SKM-1 treated with dmso at 0.1 percent for 144 hours (cell line): ENCODE measurements around the gene UNC13C.

Source experiments
- DNase-seq: peaks from one replicate; lab custom pipeline; 2025; ENCODE audit not compliant: unreplicated experiment; lab: John Stamatoyannopoulos, UW

UNC13C gene

DNA sequence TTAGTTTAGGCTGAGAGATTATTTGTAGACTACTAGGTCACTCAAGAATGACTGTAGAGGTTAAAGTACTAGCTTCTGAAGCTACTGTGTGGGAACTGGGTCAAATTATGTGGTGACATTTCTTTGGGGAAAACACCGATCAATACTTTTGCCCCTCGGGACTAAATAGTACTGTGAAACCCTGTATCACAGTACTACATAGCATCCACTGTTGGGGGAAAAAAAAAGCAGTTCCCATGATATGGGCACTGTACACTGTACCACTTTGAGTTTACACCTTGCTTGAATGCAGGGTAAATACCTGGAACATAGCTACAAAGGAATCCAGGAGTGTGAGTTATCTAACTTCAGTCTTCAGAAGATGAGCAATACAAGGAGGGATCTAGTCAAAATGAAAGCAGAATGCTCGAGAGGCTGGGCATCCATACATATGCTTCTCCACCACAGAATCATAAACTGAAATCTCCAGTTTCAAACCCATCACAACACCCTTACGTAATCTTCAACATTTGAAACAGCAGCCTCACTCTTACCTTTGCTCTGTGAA lies 311.4 kb downstream of the UNC13C start:
- no peak for DNase-seq

DNA sequence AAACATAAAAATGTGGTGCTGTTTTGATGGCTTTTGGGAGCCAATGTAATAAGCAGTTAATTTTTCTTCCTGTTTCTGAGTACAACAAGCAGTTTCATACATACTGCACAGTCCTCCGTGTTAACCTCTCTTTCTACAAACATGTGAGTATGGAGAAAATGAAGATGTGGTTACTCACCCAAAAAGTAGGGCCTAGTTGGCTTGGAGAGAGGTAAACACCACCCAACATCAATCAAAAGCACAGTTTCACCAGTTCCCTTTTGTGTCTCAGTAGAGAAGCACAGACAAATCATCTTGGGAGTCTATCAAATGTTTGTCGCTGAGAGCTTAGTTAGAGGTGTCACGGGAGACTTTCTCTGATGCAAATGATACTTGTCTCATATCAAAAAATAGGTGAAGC lies 320.2 kb downstream of the UNC13C start:
- DNase-seq = no peak

DNA sequence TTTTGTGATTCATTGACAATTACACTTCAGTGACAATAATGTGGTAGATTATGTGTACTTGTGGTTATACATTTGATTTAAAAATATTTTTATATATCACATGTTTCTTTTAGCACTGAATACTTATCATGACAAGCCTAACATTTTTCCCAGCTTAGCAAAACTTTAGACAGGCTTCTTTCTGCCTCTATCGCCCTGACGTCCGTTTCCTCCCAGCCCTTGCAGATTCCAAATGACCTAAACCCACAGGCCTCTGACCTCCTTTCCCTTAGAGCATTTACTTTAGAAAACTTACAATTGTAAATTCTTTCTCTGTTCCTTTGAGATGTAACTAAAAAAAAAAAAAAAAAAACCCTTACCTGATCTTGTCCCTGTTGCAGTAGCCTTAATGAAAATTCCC lies 326.1 kb downstream of the UNC13C start:
- no peak for DNase-seq

DNA sequence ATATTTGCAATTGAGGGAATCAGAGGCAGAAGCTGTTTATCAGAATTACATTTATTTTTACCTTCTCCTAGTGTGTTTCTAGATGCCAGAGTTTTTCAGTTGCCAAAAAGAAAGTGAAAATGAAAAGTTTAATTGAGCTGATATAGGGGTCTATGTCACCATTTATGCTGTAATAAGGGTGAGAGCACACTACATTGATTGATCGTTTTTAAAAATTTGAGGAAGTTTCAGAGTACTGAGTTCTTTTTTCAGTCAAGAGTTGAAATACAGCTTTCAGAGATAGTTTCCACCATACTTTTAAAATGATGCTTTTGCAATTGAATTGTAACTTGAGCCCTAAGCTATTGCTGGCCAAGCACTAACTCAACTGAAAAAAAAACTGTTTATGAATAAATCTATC lies 326.9 kb downstream of the UNC13C start:
- DNase-seq = no peak

DNA sequence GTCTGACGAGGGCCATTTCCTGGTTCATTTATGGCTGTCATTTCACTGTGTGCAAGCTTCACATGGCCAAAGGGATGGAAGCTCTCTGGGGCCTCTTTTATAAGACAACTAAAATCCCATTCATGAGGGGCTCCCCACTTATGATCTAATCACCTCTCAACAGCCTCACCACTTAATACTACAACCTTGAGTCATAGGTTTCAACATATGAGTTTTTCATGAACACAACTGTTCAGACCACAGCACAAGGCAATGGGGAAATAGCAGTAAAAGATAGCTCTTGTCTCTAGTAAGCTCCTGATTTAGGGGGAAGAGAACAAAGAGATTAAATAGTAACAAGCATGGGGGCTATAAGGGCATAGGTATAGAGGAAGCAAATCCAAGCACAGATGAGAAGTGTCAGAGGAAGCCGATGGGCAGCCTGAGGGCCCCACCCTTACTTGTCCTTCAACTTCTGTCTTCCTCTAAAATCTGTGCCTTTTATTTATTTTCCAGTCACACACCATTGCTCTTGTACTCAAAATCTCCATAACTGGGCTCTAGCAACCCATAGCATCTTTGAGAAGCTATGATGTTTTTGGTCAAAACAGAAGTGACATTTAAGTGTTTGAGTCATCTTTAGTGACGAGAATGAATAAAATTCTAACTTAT lies 329.1 kb downstream of the UNC13C start:
- DNase-seq = no peak

DNA sequence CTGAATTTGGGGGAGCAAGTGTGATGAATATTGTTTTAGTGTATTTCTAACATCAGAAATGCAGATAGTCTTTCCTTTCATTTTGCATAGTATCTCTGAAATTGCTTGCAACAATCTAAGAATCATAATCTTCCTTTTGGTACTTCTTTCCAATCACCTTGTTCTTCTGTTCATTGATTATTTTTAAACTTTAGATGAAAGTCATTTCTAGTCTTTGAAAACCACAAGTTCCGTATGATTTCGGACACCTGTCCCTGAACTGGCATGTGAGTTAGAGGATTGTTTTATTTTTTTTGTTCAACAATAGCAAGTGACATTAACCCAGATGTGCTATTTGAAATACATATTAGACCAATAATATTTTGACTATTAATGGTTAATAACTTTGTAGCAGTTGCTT lies 329.7 kb downstream of the UNC13C start:
- DNase-seq = no peak

DNA sequence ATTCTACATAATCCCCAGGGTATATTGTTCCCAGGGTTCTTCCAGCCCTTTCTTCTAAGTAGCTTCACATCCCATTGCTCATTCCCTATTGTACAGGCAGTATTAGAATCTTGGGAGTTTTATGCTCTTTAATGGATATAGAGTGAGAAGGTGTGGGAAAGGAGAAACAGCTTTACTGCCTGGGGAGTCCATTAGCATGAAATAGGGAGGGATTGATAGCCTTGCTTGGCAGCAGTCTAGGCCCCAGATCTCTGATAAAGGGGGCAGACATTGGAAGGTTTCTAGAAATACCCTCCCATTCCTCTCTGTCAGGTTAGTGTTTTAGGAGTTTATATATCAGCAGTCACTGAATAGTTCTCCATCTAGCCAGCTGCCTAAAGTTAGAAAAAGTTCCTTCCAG lies 334.3 kb downstream of the UNC13C start:
- no peak for DNase-seq

DNA sequence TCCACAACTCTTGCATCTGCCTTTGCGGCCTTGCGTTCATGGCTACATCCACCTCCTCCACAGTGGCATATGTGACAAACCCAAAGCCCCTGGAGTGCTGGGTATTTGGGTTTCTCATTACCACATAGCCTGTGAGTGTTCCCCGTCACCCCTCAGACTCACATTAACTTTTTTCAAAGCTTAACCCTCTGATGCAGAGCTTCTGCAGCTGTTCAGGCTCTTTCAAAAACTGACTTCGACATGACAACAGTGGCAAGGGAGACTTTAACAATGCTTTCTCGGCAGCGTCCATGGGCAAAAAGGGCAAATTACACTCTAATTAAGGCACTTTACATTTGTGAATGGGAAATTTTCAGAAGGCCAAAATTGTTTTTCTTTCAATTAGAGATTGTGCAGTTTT lies 343.2 kb downstream of the UNC13C start:
- DNase-seq = no peak

DNA sequence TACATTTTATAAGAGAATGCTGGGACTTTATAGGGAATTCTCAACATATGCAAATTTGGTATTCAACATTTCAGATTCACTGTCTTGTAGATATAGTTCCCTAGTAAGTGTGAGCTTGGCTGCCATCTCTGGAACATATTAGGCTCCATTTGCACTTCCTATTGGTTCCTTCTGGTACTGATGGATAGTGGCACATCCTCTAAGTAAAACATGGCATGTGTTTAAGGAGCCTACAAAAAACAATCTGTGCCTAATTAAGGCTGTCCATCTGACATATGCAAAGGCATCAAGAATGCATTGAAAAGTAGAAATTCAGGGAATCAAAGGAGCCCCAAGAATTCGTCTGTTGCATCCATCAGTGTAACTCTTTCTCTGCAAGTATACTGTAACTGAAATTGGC lies 344.1 kb downstream of the UNC13C start:
- no peak for DNase-seq

DNA sequence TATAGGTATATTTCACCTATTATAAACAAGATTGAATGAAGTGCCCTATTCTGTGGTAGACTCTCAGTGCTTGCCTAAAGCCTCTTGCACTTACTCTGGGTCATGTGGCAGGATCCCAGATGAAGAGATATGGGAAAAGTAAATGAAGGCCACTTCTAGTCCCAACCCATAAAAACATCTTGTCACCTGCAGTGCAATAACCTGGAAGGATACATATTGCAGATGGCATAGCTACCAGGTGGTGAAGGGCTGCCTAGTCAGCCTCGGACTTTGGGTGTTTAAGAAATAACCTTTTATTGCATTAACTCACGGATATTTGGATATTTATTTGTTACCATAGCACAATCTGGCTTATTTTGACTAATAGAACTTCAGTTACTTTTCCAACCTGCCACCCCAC lies 367.1 kb downstream of the UNC13C start:
- no peak for DNase-seq

DNA sequence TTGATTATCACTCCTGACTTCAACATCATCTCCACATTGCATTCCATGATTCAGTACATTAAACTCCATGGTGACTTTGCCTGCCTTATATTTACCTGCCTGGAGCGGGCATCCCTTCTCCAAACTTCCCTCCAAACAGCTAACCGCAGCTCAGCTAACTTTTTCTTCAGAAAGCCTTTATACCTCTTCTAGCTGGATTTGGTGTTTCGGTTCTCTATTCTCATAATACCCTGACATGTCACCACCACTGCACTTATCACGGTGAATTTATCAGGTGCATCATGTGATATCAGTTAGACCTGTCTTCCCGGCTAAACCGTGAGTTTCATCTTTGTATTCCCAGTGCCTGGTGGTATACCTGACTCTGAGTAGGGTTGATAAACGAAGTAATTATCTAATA lies 367.6 kb downstream of the UNC13C start:
- DNase-seq = no peak

DNA sequence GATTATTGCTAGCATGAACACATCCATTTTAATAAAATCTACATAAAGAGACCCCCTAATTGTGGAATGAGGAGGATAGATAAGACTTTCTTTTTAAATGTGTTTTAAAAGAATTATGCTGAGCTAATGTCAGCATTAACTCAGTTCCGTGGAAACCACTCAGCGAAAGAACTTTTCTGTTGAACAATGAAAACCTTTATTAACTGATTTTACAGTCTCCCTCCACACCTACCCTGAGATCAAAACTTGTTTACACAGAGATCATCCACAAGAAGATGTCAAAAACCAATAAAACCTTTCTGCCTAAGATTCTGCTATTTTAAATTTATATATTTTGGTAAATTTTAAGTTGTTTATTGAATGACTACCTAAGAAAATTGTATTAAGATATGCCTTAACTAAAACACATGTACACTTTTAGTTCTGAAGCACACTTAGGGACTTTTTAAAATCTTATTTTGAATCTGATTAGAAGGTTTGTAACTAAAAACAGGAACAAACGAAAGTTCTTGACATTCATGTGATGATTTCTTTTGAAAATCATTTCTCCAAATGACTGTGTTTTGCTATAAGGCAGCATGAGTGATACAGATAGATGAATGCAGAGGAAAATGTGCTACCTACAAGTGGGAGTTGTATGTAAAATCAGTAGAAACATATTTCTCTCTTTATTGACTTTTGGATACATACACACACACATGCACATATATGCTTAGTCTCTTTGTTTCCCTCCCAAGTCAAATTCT lies 369.0 kb downstream of the UNC13C start:
- DNase-seq = no peak

DNA sequence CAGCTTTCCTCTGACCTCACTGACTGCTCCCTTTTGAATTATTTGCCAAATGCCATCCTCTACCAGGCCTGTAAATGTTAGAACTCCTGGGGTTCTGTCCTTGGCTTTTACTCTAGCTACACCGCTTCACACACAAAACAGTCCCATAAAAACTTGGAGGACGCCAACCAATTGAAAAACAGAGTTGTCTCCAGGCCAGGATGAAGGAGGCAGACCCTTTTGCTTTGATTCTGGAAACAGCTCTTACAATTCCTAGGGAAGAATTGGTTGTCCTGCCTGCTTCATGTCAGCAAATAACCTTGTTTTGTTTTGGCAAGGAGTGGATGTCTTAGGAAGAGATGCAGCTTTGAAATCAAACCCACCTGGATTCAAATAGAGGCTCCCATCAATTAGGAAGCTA lies 375.5 kb downstream of the UNC13C start:
- DNase-seq = no peak

DNA sequence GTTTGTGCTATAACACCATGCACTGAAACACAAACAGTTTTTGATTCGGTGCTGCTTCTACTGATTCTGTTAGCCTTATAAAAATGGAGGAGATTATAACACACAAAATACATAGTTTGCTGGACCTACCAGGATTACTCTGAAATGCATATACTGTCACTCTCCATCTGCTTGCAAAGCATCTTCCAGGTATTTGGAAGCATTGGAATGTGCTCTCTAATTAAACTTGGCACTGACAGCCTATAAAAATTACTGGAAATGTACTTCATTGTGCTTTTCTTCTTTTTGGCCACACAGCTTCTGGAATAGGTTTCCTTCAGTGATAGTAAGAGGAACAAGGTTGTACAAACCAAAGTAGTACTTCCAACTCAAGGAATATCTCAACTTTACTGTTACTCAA lies 376.1 kb downstream of the UNC13C start:
- no peak for DNase-seq

DNA sequence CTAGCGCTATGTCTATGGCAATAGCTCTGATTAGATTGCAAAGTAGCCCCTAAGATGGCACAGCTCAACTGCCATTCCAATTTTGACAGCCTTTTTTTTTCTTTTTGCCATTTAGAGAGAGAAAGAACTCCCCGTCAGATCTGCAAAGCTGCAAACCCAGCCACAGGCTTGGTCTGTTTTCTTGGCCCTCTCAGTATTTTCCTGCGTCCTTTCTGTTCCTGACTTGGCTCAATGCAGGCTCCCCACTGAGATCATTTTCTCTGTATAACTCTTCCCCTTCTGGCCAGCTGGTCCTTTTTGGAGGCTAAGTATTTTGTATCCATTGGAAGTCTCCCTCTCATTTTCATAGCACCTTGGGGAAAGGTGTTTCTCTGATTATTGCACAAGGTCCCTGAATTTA lies 386.7 kb downstream of the UNC13C start:
- no peak for DNase-seq

DNA sequence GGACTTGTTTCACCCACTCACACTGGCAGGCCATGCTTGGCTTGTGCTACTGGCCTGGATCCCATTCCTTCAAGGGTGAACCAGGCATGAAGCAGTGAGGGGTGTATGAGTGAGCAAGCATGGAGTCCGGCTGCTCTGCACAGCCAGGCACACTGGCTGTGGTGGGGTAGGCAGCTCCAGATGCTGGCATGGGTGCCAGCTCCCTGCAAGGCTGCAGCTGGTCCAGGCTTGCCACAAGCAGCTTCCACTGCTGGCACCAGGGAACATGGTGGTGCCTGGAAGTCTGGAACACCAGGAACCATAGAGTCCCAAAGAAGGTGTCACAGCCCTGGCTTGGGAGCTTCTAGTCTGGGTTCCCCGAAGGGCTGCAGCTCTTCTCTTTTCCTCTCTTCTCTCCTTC lies 395.1 kb downstream of the UNC13C start:
- no peak for DNase-seq

DNA sequence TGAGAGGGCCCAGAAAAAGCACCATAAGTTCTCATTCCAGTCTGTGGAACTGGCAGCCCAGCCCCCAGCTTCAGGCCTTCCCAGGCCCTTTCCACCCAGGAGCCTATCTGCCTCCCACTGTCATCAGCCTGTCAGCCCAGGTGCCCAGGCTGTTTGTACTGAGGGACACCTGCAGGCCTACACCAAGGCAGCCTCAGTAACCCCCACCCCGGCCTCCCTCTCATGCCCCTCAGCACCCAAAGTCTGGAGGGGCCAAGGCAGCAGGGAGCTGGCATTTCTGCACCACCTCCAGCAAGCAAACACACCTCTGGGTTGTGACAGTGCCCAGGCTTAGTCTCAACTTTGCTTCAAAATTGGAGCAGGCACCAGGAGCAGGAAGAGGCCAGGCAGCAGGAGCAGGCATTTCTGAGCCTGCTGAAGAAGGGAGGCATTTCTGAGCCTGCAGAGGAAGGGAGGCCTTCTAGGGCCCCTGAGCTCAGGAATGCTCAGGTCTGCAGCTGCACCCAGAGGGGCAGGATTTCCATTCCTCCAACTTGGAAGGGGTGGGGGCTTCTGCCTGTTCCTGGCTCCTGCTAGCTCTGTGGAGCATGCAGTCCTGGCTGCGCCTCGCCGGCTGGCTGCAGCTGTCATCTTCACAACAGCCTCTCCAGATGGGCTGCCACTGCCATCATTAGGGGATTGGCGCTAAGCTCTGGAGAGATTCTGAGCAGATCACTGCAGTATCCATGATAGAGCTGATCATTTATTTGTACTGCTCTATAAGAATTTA lies 396.1 kb downstream of the UNC13C start:
- no peak for DNase-seq

DNA sequence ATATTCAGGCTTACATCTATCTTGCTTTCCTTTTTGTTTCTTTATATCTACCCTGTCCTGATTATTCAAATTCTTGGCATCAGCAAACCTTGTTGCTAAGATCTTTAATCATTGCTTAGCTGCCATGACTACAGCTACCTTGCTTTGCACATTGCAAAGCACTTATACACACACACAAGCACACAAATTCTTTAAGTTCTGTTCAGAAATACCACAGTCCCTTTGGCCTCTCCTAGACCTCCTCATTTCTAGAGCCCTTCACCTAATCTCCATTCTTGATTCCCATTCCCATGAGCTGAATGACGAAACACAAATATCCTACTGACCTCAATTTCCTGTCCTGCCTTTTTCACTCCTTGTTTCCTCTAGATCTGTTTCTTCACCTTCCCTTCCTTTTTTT lies 409.6 kb downstream of the UNC13C start:
- no peak for DNase-seq

DNA sequence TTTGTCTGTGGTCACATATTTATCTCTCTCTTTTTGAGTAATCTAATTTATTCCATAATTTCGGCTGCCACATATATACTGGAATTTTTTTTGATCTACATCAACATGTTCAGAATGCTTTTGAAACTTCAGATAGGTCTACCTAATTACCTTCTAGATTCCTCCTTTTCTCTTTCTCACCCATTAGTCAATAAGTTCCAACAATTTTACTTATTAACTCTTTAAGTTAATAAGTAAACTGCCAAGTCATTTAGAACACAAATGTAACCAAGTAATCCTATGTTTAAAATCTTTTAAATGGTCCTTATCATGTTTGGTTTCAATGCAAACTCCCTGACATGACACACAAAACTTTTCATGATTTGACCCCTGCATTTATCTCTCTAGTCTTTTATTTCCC lies 410.5 kb downstream of the UNC13C start:
- DNase-seq = no peak

DNA sequence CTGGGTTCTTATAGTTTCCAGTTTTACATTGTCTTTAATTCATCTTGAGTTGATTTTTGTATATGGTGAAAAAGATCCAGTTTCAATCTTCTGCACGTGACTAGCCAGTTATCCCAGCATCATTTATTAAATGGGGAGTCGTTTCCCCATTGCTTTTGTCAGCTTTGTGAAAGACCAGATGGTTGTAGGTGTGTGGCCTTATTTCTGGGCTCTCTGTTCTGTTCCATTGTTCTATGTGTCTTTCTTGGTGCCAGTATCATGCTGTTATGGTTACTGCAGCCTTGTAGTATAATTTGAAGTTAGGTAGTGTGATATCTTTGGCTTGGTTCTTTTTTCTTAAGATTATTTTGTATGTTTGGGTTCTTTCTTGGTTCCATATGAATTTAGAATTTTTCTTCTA lies 432.2 kb downstream of the UNC13C start:
- DNase-seq = no peak

DNA sequence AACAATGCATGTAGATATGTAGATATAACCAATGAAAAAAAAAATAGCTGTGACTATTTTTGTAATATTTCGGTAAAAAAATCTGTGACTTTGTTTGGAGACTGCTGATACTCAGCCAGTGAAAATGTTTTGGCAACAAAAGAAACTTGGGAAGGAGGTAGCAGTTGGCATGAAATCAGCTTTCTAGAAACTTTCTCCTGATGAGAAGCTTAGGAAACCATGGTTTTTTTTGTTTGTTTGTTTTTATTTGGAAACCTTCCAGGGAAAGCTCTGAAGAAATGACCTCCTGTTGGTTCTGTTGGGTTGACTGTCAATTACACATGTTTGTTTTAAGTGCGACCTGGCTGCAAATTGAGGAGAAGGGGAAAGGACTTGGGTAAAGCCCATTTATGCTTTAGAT lies 445.9 kb downstream of the UNC13C start:
- no peak for DNase-seq

DNA sequence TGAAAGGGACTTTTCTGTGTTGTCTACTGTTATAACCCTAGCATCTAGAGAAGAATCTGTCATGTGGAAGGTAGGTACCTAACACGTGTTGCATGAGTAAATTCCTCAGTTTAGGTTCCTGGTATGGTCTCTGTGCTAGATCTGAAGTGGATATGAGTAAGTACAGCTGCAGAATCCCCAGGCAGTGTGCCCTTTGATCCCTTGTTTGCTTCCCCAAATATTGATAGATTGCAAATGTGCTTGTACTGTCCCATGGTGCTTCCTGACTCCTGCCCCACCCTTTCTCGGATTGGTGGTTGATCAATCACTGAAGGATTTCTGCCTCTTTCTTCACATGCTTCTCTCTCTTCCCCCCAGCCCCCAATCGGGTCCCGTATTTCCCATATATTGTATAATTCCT lies 450.4 kb downstream of the UNC13C start:
- DNase-seq = no peak
